ENCODE data around the gene EED.
"Not testable (repeated sequence)": the region's sequence is repeated elsewhere in the genome, so short reads cannot be mapped to it uniquely, and the experiment has no call there.

The EED gene

DNA sequence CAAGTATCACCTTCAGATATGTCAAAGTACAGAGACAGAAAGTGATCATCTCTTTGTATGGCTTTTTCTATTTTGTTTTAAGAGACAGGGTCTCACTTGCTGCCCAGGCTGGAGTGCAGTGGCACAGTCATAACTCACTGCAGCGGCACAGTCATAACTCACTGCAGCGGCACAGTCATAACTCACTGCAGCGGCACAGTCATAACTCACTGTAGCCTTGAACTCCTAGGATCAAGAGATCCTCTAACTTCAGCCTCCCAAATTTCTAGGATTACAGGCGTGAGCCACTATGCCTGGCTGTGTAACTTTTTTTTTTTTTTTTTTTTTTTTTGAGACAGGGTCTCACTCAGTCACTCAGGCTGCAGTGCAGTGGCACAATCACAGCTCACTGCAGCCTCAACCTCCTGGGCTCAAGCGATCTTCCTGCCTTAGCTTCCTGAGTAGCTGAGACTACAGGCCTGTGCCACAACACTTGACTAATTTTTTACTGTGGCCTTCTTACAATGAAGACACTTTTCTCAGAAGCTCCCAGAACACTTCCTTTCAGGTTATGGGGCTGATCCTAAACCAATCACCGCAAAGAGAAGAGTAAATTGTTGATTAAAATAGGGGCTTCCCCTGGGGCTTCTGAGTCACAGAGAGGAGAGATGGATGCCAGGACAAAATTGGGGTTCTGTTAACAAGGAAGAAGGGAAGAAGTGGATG is 48.5 kb downstream of the EED start:
- DNase-seq: peak; percentile 64 to 74

- DNase-seq: no peak
These were observed 49.5 kb downstream of the EED start for GRCh38 chr11:86294026-86294425.

DNA sequence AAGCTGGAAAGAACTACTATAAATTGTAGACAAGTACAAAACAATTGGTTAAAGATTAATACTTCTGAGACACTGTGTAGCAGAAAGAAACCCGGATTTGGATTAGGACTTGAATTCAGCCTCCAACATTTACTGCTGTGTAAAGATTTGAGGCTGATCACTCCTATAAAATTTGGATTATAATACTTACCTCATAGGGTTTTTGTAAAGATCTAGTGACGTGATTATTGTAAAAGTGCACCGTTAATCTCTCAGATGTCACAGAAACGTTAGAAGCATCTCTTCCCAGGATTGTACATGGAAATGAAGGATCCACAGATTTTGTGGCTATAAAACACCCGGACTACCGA is 57.2 kb downstream of the EED start:
- DNase-seq: no peak

- peak; percentile 93 to 96 for DNase-seq
These were observed 57.7 kb downstream of the EED start, which contains the start of gene HIKESHI for GRCh38 chr11:86302092-86302793. Gene HIKESHI (plus strand): TSS chr11:86302240. CDS start chr11:86302449, 209 bp downstream.

DNA sequence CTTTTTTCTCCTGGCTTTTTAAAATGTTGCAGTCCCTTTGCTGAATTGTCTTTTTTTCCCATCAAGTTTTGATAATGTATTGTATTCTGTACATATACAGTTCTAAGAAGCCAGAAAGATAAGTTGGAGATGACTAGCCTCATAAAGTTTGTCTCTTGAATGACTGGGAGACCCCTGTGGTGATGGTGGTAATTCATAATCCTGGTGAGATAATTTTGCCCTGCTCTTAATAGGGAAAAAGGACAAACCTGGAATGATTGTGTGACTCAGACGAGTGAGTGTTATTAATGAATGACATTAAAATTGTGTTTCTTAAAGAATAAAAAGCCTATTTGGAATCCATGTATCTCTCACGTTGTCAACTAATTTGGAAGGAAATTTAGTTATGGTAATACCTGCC is 58.7 kb downstream of the EED start:
- DNase-seq: no peak

GRCh38 chr11:86308710-86309109 is 64.2 kb downstream of the EED start:
- not testable (repeated sequence) for DNase-seq

DNA sequence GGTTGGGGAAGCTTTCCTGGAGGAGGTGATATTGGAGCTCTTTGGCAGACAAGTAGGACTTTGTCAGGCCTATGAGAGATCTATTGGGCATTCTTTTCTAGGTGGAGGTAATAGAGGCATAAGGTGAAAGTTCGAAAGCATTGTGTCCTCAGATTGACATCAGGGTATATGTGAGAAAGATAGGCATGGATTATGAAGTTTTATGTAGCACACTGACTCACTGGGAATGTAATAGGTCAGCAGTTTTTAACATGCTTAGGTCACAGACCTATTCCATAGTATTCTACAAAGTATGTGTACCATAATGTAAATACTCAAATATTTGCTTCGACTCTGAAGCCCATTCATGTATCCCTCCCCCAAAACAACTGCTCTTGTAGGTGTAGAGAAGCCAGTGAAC is 69.2 kb downstream of the EED start:
- DNase-seq: no peak

- no peak for DNase-seq
These were observed 70.1 kb downstream of the EED start for GRCh38 chr11:86314636-86315035.

Data from activated T-cell treated with anti-CD3 and anti-CD28 coated beads, Interleukin-2, amount 50 U/mL, for 48 hours (primary cell).